ENCODE measurements around the gene ASTN1.

The ASTN1 gene

GRCh38 chr1:177010211-177010825 lies 154.2 kb downstream of the ASTN1 start:
- intact Hi-C loops (cut with DNase I) = no loop called here
- no peak for DNase-seq

- DNase-seq = no peak
- intact Hi-C loops (cut with DNase I) = no loop called here
These were observed 155.9 kb downstream of the ASTN1 start for GRCh38 chr1:177008653-177009052.

DNA sequence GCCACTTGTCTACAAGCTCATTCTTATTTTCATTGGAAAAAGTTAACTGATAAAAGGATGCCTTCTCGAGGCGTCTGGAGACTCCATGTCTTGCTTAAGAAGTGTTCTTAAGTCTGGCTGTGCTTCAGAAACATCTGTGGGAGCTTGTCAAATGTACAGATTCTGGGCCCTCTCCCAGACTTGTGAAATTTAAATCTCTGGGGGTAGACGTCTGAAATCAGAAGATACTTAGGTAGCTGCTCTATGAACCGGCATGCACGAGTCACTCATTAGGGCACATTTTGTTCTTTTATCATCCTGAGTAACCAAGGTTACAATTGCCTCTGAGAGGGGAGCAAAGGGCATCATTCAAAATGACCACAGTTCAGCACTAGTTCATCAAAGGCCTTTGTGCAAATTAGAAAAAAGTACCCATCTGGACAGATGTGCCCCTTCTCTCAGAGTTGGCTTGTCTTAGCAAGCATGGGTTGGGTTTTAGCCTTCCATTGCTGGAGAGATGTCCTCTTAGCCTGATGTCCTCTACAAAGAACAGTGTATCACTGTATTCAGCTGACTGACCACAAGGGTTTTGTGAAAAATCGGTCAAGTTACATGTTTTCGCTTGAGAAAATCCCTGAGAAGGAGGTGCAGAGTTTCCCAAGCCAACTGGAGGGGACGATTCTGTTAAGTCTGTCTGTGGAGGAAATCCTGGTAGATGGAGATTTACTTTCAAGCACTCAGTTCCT lies 156.9 kb downstream of the ASTN1 start:
- DNase-seq = no peak
- intact Hi-C loops (cut with DNase I) = no loop called here

DNA sequence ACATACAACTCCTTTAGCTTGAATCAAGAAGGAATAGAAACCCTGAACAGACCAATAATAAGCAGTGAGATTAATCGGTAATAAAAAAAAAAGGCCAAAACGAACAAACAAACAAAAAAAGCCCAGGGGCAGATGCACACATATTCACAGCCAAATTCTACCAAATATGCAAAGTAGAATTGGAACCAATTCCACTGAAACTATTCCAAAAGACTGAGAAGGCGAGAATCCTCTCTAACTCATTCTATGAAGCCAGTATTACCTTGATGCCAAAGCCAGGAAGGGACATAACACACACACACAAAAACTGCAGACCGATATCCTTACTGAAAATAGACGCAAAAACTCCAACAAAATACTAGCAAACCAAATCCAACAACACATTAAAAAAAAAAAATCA lies 161.6 kb downstream of the ASTN1 start:
- no peak for DNase-seq
- intact Hi-C loops (cut with DNase I) = no loop called here

DNA sequence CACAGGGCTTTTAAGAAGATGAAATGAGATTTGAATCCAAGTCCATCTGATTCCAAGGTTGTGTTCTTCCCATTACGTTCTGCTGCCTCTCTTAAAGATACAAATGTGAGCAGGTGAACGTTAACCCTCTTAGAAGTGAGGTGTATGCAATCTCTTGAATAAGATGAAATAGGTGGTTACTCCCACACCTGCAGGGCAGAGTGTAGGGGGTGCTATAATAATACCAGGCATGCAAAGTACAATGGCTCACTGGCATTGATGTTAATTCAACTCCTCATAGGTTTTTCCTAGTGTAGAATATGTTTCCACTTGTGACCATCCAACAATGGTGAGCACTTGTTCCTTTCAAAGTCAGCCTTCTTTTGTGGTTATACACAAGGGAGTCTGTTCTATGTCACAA lies 163.0 kb downstream of the ASTN1 start:
- intact Hi-C loops (cut with DNase I) = no loop called here
- DNase-seq = peak in 6 of 42 donors; percentile 17 to 65 (median 32)

DNA sequence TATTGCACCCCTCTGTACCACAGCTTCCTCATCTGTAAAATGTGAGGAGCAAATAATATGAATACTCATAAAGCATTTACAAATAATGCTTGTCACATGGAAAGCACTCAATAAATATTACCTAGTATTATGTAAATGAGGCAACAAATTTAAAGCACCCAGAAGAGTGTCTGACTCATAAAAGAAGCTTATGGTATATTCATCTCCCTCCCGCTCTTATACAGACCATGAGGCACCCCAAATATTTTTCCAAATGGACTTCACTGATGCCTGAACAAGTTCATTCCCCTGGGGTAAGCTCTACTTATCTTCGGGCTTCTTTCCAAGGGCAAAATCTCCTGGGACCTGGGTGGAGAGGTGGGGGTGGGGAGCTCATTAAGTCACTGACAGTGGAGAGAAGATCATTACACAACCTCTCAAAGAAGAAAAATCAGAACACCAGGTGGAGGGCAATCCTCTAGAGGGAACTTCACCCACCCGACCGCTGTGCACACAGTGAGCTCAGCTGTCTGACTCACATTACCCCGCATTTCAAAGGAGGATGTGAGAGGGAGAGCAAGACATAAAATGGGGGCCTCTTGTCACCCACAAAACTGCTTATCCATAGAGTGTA lies 166.2 kb downstream of the ASTN1 start:
- peak; percentile 20 to 90 (median 66) for DNase-seq
- intact Hi-C loops (cut with DNase I) = no loop called here

GRCh38 chr1:176996456-176997090 lies 167.9 kb downstream of the ASTN1 start:
- intact Hi-C loops (cut with DNase I) = no loop called here
- DNase-seq = peak in 3 of 42 donors; percentile 3 to 14 (median 14)

GRCh38 chr1:176994931-176995596 lies 169.4 kb downstream of the ASTN1 start:
- intact Hi-C loops (cut with DNase I) = no loop called here
- no peak for DNase-seq

GRCh38 chr1:176993587-176993986 lies 170.9 kb downstream of the ASTN1 start:
- no peak for DNase-seq
- intact Hi-C loops (cut with DNase I) = no loop called here

DNA sequence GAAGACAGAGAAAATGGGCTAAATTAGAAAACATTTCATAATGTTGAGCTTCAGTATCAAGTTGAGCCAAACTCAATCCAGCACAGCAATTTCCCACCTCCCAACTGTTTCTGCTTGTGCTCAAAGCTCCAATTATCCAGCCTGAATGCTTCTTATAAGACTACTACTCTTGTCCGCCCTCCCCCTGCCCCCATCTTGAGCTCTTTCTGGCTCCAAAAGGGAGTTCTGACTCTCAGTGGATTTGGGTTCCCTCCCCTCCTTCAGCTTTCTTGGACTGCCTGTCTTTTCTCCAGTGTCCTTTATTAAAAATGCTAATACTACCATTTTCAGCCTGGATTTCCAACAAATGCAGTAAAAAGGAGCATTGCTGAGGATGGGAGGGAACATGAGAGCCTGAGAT lies 174.8 kb downstream of the ASTN1 start:
- intact Hi-C loops (cut with DNase I) = no loop called here
- peak in 24 of 42 donors; percentile 8 to 68 (median 34) for DNase-seq

- DNase-seq = no peak
- intact Hi-C loops (cut with DNase I) = no loop called here
These were observed 175.5 kb downstream of the ASTN1 start for GRCh38 chr1:176989023-176989422.

DNA sequence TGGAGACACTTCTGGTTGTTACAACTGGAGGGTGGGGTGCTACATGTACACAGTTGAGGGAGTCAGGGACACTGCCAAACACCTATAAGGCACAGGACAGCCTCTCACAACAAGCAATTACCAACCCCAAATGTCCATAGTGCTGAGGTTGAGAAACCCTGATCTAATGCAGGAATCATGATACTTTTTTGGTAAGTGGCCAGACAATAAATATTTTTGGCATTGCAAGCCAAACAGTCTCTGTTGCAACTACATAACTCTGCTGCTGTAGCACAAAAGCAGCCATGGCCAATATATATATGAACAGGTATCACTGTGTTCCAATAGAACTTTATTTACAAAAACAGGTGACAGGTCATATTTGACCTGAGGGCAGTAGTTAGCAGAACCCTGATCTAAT lies 177.5 kb downstream of the ASTN1 start:
- intact Hi-C loops (cut with DNase I) = no loop called here
- DNase-seq = no peak

GRCh38 chr1:176983731-176984130 lies 180.8 kb downstream of the ASTN1 start:
- intact Hi-C loops (cut with DNase I) = no loop called here
- DNase-seq = no peak

GRCh38 chr1:176976771-176977170 lies 187.7 kb downstream of the ASTN1 start:
- DNase-seq = peak in 29 of 42 donors; percentile 11 to 71 (median 40)
- intact Hi-C loops (cut with DNase I) = no loop called here

GRCh38 chr1:176976225-176976624 lies 188.3 kb downstream of the ASTN1 start:
- no peak for DNase-seq
- intact Hi-C loops (cut with DNase I) = no loop called here

- intact Hi-C loops (cut with DNase I) = no loop called here
- DNase-seq = no peak
These were observed 199.8 kb downstream of the ASTN1 start for GRCh38 chr1:176964687-176965086.

GRCh38 chr1:176963181-176963580 lies 201.3 kb downstream of the ASTN1 start:
- intact Hi-C loops (cut with DNase I) = no loop called here
- DNase-seq = no peak

DNA sequence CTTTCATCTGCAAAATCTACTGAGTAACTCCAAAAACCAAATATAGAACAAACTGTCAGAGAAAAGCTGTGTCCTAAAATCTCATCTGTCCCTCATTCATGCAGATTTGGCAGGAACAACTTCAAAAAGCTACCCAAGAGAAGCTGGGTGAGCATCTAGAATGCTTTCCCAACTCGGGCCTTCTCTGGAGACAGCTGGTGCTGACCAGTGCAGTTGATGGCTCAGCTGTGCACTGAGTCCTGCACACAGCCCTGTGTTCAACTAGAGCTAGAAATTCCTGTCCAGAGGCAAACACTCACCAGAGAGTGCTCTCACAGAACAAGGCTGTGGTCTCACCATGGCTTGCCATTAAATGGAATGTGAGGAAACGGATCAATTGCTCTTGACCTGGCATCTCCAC lies 202.8 kb downstream of the ASTN1 start:
- DNase-seq = no peak

GRCh38 chr1:176959191-176959820 lies 205.2 kb downstream of the ASTN1 start:
- DNase-seq = peak in 2 of 42 donors; percentile 16 to 26
- intact Hi-C loops (cut with DNase I) = no loop called here

More for the DNA sequence above, 202.8 kb downstream of the ASTN1 start:
- intact Hi-C loops (cut with DNase I) = no loop called here

All from head of caudate nucleus (tissue), 42 donors.